ENCODE data around the gene RNPS1. TPM values are rescaled to one million over a fixed set of nuclear protein-coding genes. Genes with fewer than 3 reads are reported as not detected.
A peak's percentile ranks its signal among the peaks of the same experiment; 100 is the strongest.

RNPS1 gene
- total and polyA plus RNA-seq, 9 of the 15 experiments (the other 6 are each of a cell fraction or from before 2014, with no cell fraction given), result 44.9 to 338 (median 202) TPM

GRCh38 chr16:2214719-2214968 is 53.3 kb downstream of the RNPS1 start, which contains the start of gene PGP (continued):
- TF ChIP-seq UBTF (IDR thresholded peaks at IDR 0.05; ENCODE audit: borderline replicate concordance in 1 of 2, low read depth in 2 of 2, low read length in 2 of 2) (0 out of 4 replicates have a peak, but pooled peaks of 1 of the 2 experiments have one; percentile 1), MITF (IDR thresholded peaks at IDR 0.05) (no peak), HINFP (tag; conservative IDR thresholded peaks at IDR 0.05; ENCODE audit: low read depth) (peak; percentile 61; the same call in 1 of the 2 replicates), ATF7 (IDR thresholded peaks at IDR 0.05) (no peak), NCOA4 (IDR thresholded peaks at IDR 0.05; ENCODE audit: partially characterized antibody) (no peak), CUX1 (CRISPR knock-in tag; IDR thresholded peaks at IDR 0.05) (peak; percentile 99; the same call in 1 of the 2 replicates), ZNF644 (tag; IDR thresholded peaks at IDR 0.05; ENCODE audit: low read depth) (peak; percentile 99), NRF1 (conservative IDR thresholded peaks at IDR 0.05 in 1 of 2, IDR thresholded peaks at IDR 0.05 in 1 of 2) (no peak), ZNF23 (CRISPR knock-in tag; IDR thresholded peaks at IDR 0.05) (no peak), FOS (IDR thresholded peaks at IDR 0.05; ENCODE audit: extremely low read depth, insufficient read length) (peak; percentile 99), RBFOX2 (IDR thresholded peaks at IDR 0.05; ENCODE audit: low read depth, low read length) (no peak), ZNF165 (CRISPR knock-in tag; IDR thresholded peaks at IDR 0.05; ENCODE audit: borderline replicate concordance) (no peak), HNRNPLL (IDR thresholded peaks at IDR 0.05; ENCODE audit: low read depth, low read length, poor library complexity, severe bottlenecking) (no peak), ZNF785 (CRISPR knock-in tag; IDR thresholded peaks at IDR 0.05) (no peak; the same call in 1 of the 2 replicates), NFATC3 (IDR thresholded peaks at IDR 0.05) (no peak), ETV1 (tag; conservative IDR thresholded peaks at IDR 0.05; ENCODE audit: low read depth) (peak; percentile 63; the same call in 1 of the 2 replicates), E2F3 (CRISPR knock-in tag; IDR thresholded peaks at IDR 0.05) (0 out of 2 replicates have a peak, but pooled peaks have one; percentile 92), EGR1 (conservative IDR thresholded peaks at IDR 0.05) (peak; percentile 93; the same call in 1 of the 2 replicates), SMC3 (conservative IDR thresholded peaks at IDR 0.05; ENCODE audit: insufficient read depth, low read depth, low read length) (no peak)

Measured in K562 (cell line).